ENCODE data around the gene ANO6. TPM values are rescaled to one million over a fixed set of nuclear protein-coding genes. Genes with fewer than 3 reads are reported as not detected.

The ANO6 gene
- total RNA-seq, 2 donors from 2014 or later = 47.2 to 48.9 TPM

GRCh38 chr12:45327823-45328383 lies 112.0 kb downstream of the ANO6 start:
- peak in 1 of 2 donors; percentile 28 for ATAC-seq
- intact Hi-C loops (cut with DNase I) = no loop called here
- no peak for DNase-seq

GRCh38 chr12:45329238-45329637 lies 113.3 kb downstream of the ANO6 start:
- ATAC-seq (peak; percentile 77 to 81), DNase-seq (no peak)
- intact Hi-C loops (cut with DNase I) = no loop called here

- ATAC-seq (no peak), DNase-seq (no peak)
- intact Hi-C loops (cut with DNase I) = no loop called here
Measured at GRCh38 chr12:45329702-45330101, 113.8 kb downstream of the ANO6 start.

- intact Hi-C loops (cut with DNase I) = no loop called here
- no peak for DNase-seq
- ATAC-seq = no peak
Measured at GRCh38 chr12:45331552-45331951, 115.7 kb downstream of the ANO6 start.

GRCh38 chr12:45334396-45334795 lies 118.5 kb downstream of the ANO6 start:
- intact Hi-C loops (cut with DNase I) = no loop called here
- no peak for DNase-seq
- ATAC-seq = no peak

GRCh38 chr12:45336331-45336730 lies 120.4 kb downstream of the ANO6 start:
- DNase-seq = no peak
- intact Hi-C loops (cut with DNase I) = no loop called here
- peak in 1 of 2 donors; percentile 65 for ATAC-seq

- intact Hi-C loops (cut with DNase I) = no loop called here
- ATAC-seq = peak in 1 of 2 donors; percentile 83
- no peak for DNase-seq
Measured at GRCh38 chr12:45336762-45337596, 121.1 kb downstream of the ANO6 start.

GRCh38 chr12:45337835-45338234 lies 121.9 kb downstream of the ANO6 start:
- intact Hi-C loops (cut with DNase I) = no loop called here
- no peak for DNase-seq
- ATAC-seq = no peak

- DNase-seq = no peak
- ATAC-seq = peak; percentile 71 to 79
- intact Hi-C loops (cut with DNase I) = no loop called here
Measured at GRCh38 chr12:45338272-45338671, 122.4 kb downstream of the ANO6 start.

GRCh38 chr12:45339035-45339434 lies 123.1 kb downstream of the ANO6 start:
- intact Hi-C loops (cut with DNase I) = no loop called here
- no peak for ATAC-seq

GRCh38 chr12:45342171-45342570 lies 126.3 kb downstream of the ANO6 start:
- intact Hi-C loops (cut with DNase I) = no loop called here
- ATAC-seq (no peak), DNase-seq (no peak)

More at GRCh38 chr12:45339035-45339434, 123.1 kb downstream of the ANO6 start:
- DNase-seq = no peak

GRCh38 chr12:45342848-45343247 lies 127.0 kb downstream of the ANO6 start:
- ATAC-seq (no peak), DNase-seq (no peak)
- intact Hi-C loops (cut with DNase I) = no loop called here

GRCh38 chr12:45343269-45344051 lies 127.6 kb downstream of the ANO6 start:
- ATAC-seq = peak; percentile 63 to 77
- intact Hi-C loops (cut with DNase I) = no loop called here
- DNase-seq = no peak

GRCh38 chr12:45348311-45348710 lies 132.4 kb downstream of the ANO6 start:
- ATAC-seq (no peak), DNase-seq (no peak)
- intact Hi-C loops (cut with DNase I) = no loop called here

GRCh38 chr12:45348986-45349385 lies 133.1 kb downstream of the ANO6 start:
- ATAC-seq (no peak), DNase-seq (no peak)
- intact Hi-C loops (cut with DNase I) = no loop called here

GRCh38 chr12:45349916-45350315 lies 134.0 kb downstream of the ANO6 start:
- intact Hi-C loops (cut with DNase I) = no loop called here
- DNase-seq (no peak), ATAC-seq (no peak)

- ATAC-seq (no peak), DNase-seq (no peak)
- intact Hi-C loops (cut with DNase I) = no loop called here
Measured at GRCh38 chr12:45350861-45351260, 135.0 kb downstream of the ANO6 start.

- intact Hi-C loops (cut with DNase I) = no loop called here
- no peak for DNase-seq
- no peak for ATAC-seq
Measured at GRCh38 chr12:45351921-45352670, 136.2 kb downstream of the ANO6 start.

GRCh38 chr12:45353944-45354343 lies 138.0 kb downstream of the ANO6 start:
- intact Hi-C loops (cut with DNase I) = no loop called here
- no peak for ATAC-seq
- DNase-seq = no peak
